Stimulated activated CD8-positive, alpha-beta memory T cell treated with anti-CD3 and anti-CD28 coated beads, Interleukin-7, amount 100 ng/mL, for 1 hour (primary cell): ENCODE measurements around the gene P2RX2.

ENCODE experiments used
- DNase-seq, 2 donors: peaks; one replicate each; pipeline ENCODE4 v3.0.0-alpha.2; 2020; ENCODE audit warnings: low read depth in 2 of 2

The P2RX2 gene

GRCh38 chr12:132620113-132620898, 1.7 kb downstream of the P2RX2 start:
- no peak for DNase-seq

DNA sequence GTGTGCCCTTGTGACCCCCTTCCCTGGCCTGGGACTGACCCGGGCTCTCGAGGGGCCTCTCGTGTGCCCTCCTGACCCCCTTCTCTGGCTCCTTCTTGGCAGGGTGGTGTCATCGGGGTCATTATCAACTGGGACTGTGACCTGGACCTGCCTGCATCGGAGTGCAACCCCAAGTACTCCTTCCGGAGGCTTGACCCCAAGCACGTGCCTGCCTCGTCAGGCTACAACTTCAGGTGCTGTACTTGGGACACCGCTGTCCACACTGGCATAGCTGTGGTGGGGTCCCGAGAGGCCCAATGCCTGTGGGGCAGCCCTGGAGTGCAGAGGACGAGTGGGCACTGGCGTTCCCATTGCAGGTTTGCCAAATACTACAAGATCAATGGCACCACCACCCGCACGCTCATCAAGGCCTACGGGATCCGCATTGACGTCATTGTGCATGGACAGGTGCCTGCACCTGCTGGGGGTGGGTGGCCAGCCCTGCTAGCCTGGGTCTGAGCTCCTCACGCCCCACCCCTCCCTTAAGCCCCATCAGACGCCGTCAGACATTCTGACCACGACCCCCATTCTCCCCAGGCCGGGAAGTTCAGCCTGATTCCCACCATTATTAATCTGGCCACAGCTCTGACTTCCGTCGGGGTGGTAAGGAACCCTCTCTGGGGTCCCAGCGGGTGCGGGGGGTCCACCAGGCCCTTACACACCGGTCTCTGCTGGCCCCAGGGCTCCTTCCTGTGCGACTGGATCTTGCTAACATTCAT, 2.5 kb downstream of the P2RX2 start:
- DNase-seq: no peak

DNA sequence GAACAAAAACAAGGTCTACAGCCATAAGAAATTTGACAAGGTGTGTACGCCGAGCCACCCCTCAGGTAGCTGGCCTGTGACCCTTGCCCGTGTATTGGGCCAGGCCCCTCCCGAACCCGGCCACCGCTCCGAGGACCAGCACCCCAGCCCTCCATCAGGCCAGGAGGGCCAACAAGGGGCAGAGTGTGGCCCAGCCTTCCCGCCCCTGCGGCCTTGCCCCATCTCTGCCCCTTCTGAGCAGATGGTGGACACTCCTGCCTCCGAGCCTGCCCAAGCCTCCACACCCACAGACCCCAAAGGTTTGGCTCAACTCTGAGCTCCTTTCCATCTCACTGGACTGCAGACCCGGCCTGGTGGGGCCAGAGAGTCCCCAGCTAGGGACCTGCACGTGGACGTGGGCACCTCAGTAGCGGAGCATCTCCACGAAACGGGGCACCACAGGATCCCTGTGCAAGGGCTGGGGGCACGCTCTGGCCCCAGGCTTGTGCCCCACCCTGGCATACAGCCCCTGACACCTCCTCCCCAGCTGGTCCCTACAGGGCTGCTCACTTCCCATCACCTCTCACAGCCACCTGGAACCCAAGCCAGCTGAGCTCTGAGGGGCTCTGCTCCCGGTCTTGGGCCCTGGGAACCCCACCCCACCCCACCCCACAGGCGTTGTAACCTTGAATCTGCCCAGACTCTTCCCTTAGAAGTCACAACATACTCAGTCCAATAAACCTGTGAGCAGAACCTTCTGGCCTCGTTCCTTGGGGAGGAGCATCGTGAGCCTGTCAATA, 3.3 kb downstream of the P2RX2 start:
- no peak for DNase-seq

- DNase-seq: no peak
Observed at GRCh38 chr12:132622437-132623071, 4.0 kb downstream of the P2RX2 start.

GRCh38 chr12:132623072-132623869, 4.7 kb downstream of the P2RX2 start:
- no peak for DNase-seq

DNA sequence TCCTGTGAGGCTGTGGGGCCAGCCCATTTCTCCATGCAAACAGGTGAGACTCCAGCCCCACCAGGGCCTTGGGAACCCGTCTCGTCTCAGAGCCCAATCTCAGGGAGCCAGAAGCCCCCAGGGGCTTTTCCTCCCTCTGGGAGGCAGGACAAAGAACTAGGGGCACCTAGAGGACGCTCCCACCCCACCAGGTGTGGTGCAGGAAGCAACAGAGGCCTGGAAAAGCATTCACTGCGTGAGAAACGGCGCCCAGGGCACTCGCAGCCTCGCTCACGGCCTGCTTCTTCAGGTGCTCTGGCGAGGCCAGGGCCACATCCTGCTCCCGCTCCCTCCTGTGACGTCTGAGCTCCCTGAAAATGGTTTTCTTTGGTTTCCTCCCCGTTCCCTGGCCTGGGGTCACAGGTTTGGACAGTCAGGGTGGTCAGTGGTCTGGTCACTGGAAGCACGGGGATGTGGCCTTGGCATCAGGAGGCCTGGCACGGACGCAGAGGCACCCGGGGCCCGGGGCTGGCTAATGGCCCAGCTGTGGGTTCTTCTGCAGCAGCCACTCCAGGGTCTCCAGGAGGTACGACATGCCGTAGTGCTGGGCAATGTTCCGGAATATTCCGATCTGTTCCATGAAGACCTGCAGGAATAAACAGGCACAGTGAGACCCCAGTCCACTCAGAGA, 5.7 kb downstream of the P2RX2 start:
- DNase-seq: no peak

DNA sequence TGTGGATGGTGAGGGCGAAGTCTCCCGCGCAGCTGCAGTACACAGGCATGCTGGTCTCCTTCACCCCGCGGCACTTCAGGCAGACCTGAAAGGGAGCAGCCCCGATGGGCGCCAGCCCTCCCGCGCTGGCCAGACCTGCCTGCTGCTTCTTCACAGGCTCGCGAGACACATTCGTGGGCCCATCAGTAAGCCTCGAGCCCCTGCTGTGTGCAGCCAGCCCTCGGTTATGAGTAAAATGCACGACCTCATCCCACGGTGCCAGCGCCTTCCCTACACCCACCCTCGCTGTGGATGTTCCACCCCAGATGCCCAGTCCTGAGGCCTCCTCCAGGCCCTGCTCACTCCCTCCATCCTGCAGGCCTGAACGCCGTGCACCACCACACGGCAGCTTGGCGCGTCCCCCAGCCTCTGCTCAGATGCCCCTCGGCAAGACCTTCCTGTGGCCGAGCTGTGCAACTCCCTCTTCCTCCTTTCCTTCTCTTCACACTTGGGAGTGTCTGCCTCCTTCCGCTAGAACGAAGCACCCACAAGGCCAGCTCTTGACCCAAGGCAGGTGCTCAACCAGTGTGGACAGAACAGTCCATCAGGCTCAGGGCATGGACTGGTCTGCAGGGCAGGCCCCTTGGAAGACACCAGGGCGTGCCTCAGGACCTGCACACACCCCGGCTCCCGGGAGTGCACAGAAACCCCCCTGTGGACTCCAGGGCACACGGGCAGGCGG, 6.5 kb downstream of the P2RX2 start:
- DNase-seq: no peak

DNA sequence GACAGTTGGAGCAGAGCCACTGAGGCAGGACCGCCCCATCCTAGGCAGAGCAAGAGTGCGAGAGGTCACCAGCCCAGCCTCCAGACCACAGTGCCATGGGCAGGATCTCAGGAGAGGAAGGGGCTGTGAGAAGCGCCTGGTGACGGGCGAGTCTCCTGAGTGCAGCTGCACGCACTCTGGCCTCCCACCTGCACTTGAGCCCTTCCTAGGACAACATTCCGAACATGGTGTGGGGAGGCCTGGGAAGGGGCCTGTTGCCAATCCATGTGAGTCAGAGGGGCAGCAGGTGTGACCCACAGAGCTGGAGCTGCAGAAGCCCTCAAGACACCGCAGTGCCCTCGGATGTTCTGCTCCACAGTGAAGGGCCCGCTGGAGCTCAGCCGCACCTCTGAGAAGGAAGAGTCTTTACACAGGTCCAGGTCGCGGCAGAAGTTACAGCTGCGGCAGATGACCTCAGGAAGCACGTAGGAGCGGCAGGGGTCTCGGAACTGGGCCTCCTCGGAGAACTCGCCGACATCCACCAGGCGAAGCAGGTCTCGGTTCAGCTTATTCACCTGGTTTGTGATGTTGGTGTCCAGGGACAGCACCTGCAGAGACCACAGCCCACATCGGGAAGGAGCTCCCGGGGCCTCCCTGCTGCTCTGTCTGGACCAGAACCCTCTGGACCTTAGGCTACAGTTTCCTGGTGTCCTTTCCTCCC, 7.3 kb downstream of the P2RX2 start:
- DNase-seq: no peak

DNA sequence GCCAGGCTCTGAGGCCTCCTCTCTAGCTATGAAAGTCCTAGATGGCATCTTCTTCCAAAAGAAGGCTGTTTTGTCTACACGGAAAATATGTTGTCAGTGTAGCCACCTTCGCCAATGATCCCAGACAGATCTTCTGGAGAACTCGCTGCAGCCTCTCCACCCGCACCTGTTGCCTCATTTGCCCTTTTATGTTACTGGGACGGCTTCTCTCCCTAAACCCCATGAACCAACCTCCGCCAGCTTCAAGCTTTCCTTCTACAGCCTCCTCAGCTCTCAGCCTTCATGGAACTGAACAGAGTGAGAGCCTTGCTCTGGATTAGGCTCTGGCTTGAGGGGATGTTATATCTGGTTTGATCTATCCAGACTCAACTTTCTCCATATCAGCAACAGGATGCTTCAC, 10.8 kb downstream of the P2RX2 start:
- no peak for DNase-seq

- no peak for DNase-seq
Observed at GRCh38 chr12:132630672-132631071, 12.1 kb downstream of the P2RX2 start.

DNA sequence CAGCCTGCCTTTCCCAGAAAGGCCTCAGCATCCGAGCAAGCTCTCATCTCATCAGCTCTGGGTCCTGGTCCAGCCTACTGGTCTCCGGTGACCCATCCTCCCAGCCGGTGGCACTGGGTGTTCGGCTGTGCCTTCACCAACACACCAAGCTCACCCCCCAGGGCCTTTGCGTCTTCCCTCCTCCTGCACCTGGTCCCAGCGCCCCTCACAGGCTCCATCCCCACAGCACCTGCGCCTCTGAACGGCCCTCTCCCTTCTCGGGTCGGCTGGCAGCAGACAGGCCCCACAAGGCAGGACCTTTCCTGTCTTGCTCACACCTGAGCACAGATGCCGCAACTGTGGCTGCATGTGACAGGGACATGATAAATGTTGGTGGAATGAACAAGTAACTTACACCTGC, 13.1 kb downstream of the P2RX2 start:
- no peak for DNase-seq

DNA sequence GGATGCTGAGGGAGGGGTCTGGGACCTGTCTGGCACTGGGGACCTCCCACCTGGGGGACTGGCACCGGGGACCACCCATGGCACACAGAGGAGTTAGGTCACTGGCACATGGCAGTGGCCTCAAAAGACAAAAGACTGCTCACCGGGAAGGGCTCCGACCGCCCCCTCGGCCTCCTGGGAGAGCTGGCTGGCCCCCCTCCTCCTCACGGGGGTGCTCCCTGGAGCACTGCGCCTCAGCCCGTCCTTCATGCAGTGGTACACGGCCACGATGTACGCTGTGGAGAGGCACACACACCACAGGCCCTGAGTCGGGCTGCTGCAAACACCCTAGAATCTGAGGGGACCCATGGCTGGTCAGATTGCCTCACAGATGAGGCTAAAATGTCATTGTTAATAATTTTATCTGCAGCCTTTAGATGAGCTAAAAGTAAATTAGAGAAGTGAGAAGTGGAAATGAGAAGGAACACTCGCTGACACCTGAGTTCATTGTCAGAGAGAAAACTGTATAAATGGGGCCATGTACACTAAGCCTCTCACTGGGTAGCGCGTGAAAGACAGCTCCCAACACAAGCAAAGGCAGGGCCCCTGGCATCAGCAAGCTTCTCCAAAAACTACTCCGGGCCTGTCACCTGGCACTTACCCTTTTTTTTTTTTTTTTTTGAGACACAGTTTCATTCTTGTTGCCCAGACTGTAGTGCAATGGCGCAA, 14.1 kb downstream of the P2RX2 start:
- DNase-seq: no peak

- no peak for DNase-seq
Observed at GRCh38 chr12:132633398-132633797, 14.8 kb downstream of the P2RX2 start.

- no peak for DNase-seq
Observed at GRCh38 chr12:132633901-132634300, 15.3 kb downstream of the P2RX2 start.

DNA sequence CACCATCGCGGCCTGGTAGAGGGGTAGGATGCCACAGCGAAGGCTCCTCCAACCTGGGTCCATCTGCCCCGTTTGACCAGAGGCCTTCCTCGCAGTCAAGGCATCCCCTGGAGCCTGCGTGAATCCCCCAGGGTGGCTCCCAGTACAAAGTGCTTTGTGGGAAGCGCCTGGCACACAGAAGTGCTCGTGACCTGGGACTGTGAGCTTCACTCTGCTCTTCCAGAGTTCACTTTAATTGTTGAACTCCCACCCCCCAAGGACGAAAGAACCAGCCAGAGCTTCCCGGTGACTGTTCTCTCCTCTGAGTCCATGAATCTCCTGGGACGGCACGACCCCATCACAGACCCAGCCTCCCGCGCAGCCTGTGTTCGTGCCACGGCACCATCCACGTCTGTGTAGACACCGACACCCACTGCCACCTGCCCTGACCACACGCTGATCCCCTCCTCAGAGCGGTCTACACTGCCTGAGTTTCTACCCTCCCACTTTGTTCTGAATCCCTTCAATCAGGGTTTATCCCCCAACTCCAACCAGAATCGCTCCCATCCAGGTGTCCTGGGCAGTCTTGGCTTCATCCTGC, 15.9 kb downstream of the P2RX2 start:
- DNase-seq: no peak

GRCh38 chr12:132635076-132635955, 16.7 kb downstream of the P2RX2 start:
- DNase-seq: no peak

DNA sequence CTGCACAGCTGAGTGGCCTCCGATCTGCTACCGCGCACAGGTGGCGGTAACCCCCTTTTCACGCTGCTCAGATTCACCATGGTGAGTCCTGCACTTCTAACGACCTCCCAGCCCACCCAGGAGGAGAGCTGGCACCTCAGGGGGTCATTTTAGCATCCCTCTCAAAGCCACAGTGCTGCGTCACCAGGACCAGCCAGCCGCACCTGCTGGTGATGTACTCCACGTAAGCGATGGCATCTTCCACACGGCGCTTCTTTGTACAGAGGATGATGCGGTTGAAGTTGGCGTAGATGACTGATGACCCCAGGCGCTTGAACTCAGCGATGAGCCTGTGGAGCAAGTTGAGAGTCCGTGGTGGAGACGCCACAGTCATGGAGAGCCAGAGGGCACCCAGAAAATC, 19.2 kb downstream of the P2RX2 start:
- DNase-seq: no peak
